8988T (cell line): Measurements from ENCODE around the gene NAP1L2.
"Not testable (repeated sequence)": the region's sequence is repeated elsewhere in the genome, so short reads cannot be mapped to it uniquely, and the experiment has no call there.

Experiments
- DNase-seq: peaks from one replicate; pipeline ENCODE4 v3.0.0; 2011

NAP1L2 gene, protein sequence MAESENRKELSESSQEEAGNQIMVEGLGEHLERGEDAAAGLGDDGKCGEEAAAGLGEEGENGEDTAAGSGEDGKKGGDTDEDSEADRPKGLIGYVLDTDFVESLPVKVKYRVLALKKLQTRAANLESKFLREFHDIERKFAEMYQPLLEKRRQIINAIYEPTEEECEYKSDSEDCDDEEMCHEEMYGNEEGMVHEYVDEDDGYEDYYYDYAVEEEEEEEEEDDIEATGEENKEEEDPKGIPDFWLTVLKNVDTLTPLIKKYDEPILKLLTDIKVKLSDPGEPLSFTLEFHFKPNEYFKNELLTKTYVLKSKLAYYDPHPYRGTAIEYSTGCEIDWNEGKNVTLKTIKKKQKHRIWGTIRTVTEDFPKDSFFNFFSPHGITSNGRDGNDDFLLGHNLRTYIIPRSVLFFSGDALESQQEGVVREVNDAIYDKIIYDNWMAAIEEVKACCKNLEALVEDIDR

GRCh38 chrX:73214426-73215094 is at the start of gene NAP1L2:
Gene NAP1L2 (minus strand): TSS chrX:73214851. CDS start chrX:73214492, 359 bp downstream.
- no peak for DNase-seq

GRCh38 chrX:73262991-73263390 is 48.3 kb upstream of the NAP1L2 start:
- no peak for DNase-seq

- DNase-seq, result no peak
These were observed 24.6 kb upstream of the NAP1L2 start for GRCh38 chrX:73239242-73239641.

GRCh38 chrX:73217621-73218020 is 3.0 kb upstream of the NAP1L2 start:
- no peak for DNase-seq

GRCh38 chrX:73215246-73215645 is 595 bp upstream of the NAP1L2 start:
- DNase-seq, result no peak

DNA sequence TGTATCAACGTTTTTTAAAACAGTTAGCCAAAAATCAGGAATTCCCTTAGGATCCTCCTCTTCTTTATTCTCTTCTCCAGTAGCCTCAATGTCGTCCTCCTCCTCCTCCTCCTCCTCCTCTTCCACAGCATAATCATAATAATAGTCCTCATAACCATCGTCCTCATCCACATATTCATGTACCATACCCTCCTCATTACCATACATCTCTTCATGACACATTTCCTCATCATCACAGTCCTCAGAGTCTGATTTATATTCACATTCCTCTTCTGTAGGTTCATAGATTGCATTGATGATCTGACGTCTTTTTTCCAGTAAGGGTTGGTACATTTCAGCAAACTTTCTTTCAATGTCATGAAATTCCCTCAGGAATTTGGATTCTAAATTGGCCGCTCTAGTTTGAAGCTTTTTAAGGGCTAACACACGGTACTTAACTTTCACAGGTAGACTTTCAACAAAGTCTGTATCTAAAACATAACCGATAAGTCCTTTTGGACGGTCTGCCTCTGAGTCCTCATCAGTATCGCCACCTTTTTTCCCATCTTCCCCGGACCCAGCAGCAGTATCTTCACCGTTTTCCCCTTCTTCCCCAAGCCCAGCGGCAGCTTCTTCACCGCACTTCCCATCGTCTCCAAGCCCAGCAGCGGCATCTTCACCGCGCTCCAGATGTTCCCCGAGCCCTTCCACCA is 771 bp downstream of the NAP1L2 start:
- DNase-seq, result no peak

GRCh38 chrX:73206366-73206765 is 8.3 kb downstream of the NAP1L2 start:
- no peak for DNase-seq

DNA sequence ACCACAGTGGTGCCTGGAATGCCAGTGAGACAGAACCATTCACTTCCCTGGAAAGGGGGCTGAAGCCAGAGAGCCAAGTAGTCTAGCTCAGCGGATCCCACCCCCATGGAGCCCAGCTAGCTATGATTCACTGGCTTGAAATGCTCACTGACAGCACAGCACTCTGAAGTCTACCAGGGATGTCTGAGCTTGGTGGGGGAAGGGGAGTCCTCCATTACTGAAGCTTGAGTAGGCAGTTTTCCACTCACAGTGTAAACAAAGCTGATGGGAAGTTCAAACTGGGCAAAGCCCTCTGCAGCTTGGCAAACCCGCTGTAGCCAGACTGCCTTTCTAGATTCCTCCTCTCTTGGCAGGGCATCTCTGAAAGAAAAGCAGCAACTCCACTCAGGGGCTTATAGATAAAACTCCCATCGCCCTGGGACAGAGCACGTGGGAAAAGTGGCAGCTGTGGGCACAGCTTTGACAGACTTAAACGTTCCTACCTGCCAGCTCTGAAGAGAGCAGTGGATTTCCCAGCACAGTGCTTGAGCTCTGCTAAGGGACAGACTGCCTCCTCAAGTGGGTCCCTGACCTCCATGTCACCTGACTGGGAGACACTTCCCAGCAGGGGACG is 32.0 kb downstream of the NAP1L2 start:
- DNase-seq, result no peak

- not testable (repeated sequence) for DNase-seq
These were observed 45.7 kb downstream of the NAP1L2 start for GRCh38 chrX:73168945-73169344.
